WTC11 (cell line): Measurements from ENCODE around the gene CDH9.

Source experiments
- TF ChIP-seq, protein P1 (sequence below): fragments of 200-600 bp; IDR thresholded peaks from 2 replicates; pipeline ENCODE4 v1.8.0; 2022; ENCODE audit warnings: antibody characterized with exemption
- TF ChIP-seq, protein P2 (sequence below): sonication (generic); formaldehyde crosslinking; IDR thresholded peaks from 2 replicates; pipeline ENCODE4 v1.8.0; 2022; ENCODE audit warnings: mild to moderate bottlenecking, missing genetic modification reagents

DNA sequence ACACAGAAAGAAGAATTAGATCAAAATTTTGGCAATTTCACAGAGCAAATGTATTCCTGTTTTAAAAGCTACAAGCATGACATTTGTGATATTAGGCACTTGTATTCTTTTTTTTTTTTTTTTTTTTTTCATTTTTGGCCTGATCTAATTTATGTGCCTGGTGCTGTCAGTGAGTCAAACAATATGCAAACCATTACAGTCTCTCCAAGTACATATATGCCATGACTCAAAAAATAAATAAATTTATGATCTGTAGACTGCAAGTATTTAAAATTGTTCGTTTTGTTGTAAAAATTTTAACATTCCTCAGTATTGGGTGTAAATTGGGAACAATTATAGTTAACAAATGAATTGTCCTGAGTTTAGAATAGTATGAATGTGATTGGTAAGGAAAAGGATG is 51.4 kb downstream of the CDH9 start:
- TF ChIP-seq, protein P1, sequence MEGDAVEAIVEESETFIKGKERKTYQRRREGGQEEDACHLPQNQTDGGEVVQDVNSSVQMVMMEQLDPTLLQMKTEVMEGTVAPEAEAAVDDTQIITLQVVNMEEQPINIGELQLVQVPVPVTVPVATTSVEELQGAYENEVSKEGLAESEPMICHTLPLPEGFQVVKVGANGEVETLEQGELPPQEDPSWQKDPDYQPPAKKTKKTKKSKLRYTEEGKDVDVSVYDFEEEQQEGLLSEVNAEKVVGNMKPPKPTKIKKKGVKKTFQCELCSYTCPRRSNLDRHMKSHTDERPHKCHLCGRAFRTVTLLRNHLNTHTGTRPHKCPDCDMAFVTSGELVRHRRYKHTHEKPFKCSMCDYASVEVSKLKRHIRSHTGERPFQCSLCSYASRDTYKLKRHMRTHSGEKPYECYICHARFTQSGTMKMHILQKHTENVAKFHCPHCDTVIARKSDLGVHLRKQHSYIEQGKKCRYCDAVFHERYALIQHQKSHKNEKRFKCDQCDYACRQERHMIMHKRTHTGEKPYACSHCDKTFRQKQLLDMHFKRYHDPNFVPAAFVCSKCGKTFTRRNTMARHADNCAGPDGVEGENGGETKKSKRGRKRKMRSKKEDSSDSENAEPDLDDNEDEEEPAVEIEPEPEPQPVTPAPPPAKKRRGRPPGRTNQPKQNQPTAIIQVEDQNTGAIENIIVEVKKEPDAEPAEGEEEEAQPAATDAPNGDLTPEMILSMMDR, result no peak
- TF ChIP-seq, protein P2, sequence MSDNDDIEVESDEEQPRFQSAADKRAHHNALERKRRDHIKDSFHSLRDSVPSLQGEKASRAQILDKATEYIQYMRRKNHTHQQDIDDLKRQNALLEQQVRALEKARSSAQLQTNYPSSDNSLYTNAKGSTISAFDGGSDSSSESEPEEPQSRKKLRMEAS, result no peak
